Ecto neural progenitor cell (in vitro differentiated cells): ENCODE measurements around the gene SOD2.
"Not testable (repeated sequence)": the region's sequence is repeated elsewhere in the genome, so short reads cannot be mapped to it uniquely, and the experiment has no call there.

ENCODE experiments used
- DNase-seq: peaks from one replicate; pipeline ENCODE4 v3.0.0-alpha.2; 2018; ENCODE audit warnings: low spot score

Gene SOD2

GRCh38 chr6:159716247-159717096 is 23.4 kb upstream of the SOD2 start:
- DNase-seq, result no peak

DNA sequence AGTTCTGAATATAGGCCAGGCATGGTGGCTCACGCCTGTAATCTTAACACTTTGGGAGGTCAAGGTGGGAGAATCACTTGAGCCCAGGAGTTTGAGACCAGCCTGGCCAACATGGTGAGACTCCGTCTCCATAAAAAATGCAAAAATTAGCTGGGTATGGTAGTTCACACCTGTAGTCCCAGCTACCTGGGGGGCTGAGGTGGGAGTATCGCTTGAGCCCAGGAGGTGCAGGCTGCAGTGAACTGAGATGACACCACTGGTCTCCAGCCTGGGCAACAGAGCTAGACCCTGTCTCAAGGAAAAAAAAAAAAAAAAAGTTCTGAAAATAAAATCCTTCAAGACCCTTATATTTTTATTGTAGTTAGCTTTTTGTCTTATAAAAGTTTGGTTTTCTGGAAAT is 22.6 kb upstream of the SOD2 start:
- DNase-seq, result no peak

GRCh38 chr6:159715166-159715565 is 22.1 kb upstream of the SOD2 start:
- DNase-seq, result no peak

- DNase-seq, result no peak
Measured at GRCh38 chr6:159714404-159714803, 21.4 kb upstream of the SOD2 start.

- no peak for DNase-seq
Measured at GRCh38 chr6:159713984-159714383, 20.9 kb upstream of the SOD2 start.

- not testable (repeated sequence) for DNase-seq
Measured at GRCh38 chr6:159712389-159712788, 19.3 kb upstream of the SOD2 start.

DNA sequence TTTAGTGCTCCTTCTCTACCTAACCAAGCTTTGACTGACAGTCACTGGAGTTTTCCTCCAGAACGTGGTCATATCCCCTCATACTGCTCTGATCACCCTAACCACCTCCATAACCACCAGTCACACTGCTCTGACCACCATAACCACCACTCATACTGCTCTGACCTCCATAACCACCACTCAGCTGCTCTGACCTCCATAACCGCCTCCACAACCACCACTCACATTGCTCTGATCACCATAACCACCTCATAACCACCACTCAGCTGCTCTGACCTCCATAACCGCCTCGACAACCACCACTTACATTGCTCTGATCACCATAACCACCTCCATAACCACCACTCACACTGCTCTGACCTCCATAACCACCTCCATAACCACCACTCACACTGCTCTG is 17.6 kb upstream of the SOD2 start:
- DNase-seq, result not testable (repeated sequence)

DNA sequence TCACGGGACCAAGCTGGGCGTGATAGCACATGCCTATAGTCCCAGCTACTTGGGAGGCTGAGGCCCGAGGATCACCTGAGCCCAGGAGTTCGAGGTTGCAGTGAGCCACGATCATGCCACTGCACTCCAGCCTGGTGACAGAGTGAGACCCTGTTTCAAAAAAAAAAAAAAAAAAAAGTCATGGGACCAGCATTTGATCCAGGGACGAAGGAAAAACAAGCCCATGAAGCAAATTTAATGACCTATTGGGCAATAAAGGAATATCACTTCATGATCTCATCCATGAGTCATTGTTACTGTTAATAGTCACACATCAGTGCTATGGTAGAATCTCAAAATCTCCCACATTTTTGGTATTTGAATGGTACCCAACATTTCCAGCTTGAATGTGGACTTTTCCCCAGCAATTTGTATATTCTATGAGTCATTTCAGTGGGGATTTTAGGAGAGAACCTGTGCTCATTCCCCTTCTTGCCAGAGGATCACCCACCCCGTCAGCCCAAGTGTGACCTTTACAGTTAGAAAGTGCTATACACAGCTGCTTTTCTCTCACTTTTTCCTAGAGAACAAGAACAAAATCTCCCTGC is 8.5 kb upstream of the SOD2 start:
- DNase-seq, result no peak

GRCh38 chr6:159700970-159701369 is 7.9 kb upstream of the SOD2 start:
- DNase-seq, result no peak

GRCh38 chr6:159695984-159696383 is 2.9 kb upstream of the SOD2 start:
- DNase-seq, result peak; percentile 11

- peak; percentile 23 for DNase-seq
Measured at GRCh38 chr6:159693894-159694545, 979 bp upstream of the SOD2 start.

DNA sequence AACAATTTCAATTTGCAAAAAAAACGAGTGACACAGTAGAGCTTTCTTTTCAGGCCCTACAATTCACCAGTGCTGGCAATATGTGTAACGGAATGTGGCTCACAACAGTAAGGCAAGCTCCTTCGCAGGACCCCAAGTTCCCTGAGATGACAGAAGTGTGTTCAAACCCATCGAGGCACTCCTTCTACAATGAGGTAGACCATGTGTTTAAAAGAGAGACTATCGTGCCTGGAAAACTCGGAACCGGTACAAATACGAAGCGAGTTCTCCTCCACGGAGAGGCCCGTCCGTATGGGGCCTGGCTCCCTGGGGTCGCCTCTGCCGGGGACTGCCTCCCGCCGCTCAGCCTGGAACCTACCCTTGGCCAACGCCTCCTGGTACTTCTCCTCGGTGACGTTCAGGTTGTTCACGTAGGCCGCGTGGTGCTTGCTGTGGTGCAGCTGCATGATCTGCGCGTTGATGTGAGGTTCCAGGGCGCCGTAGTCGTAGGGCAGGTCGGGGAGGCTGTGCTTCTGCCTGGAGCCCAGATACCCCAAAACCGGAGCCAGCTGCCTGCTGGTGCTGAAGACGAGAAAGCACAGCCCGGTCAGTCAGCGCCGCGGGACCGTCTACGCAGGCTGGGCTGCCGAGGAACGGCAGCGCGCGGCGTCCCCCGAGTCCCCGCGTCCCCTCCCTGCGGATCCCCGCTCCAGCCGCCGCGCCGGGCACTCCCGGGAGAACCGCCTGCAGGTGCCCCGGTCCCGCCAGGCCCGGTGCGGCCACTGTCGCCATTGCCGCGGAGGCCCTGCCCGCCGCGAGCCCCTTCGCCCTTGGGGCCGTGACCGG is 526 bp downstream of the SOD2 start:
- no peak for DNase-seq

DNA sequence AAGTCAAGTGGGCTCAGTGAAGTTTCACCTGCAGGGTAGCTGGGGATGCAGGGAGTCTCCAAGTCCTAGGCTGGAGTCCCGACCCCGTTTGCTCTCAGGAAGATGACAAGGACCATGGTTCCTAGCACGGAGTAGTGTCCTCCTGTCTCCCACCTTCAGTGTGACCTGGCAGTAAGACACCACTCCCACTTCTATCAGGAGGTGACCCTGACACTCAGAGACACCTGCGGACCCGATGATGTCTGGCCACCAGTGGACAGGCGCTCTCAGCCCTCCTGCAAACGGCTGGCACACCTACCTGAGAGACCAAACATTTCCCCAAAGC is 1.1 kb downstream of the SOD2 start:
- peak; percentile 48 for DNase-seq

DNA sequence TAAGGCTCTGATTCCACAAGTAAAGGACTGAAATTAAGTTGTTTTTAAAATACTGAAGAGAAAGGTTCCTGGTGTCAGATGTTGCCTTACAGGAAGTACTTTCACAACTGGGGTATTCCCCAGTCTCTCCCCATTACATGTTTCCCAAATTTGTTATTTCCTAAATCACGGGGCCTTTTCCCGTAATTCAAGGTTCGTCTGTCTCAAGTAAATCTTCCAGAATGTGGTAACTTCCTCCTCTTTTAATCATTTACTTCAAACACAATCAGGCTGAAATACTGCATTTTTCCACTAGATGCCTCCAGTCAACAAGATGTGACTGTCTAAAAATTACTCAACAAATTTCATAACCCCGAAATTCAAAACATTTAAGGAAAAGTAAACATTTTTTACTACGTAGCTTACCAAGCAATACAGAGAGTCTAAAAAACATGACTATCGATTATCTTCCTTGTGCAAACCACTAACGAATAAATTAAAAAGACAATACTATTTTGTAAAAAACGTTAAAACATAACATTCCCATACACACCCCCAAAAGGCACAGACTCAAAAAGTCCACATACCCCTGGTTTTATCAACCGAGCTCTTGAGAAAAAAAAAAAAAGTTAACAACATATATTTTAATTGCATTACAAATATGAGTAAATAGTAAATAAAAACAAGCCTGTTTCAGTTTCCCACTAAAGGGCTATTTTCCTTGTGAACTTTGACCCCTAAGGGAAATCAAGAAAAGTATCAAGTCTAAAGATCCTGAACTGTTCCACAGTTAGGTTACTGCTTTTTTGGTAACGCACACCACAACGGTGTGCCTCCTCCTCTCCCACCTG is 1.7 kb downstream of the SOD2 start:
- peak; percentile 6 for DNase-seq

GRCh38 chr6:159690135-159690534 is 2.9 kb downstream of the SOD2 start:
- not testable (repeated sequence) for DNase-seq

GRCh38 chr6:159689001-159689400 is 4.0 kb downstream of the SOD2 start:
- DNase-seq, result no peak

GRCh38 chr6:159688266-159688905 is 4.7 kb downstream of the SOD2 start:
- DNase-seq, result no peak

GRCh38 chr6:159687341-159687740 is 5.7 kb downstream of the SOD2 start:
- no peak for DNase-seq

GRCh38 chr6:159686703-159687102 is 6.3 kb downstream of the SOD2 start:
- DNase-seq, result no peak

DNA sequence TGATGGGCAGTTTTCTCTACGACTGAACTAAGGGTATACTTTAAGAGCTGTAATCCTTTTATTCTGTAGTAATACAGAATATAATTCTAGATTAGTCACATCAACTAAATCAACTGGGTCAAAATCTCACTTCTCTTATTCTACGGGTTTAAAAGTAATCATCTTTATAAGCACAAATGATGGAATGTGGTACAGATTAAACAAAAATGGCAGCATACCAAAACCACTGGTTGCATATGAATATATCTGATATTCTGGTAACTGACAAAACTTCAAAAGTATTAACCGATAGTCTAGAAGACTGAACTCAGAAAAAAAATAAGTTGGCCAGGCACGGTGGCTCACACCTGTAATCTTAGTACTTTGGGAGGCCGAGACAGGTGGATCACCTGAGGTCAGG is 7.0 kb downstream of the SOD2 start:
- no peak for DNase-seq

DNA sequence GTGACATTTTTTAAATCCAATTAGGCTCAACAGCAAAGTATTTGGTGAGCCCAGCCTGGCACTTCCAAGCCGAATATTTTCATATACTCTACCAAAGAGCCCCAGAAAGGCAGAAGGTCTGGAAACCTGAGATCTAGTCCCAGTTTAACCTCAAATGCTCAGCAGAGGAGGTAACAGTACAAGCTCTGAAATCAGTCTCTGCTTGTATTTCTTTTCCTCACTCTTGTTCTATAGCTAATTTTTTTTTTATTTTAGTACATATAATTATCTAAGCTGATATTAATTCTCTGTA is 9.1 kb downstream of the SOD2 start:
- DNase-seq, result no peak
